SU-DHL-6 (cell line): ENCODE results near the gene TSHZ2.

ENCODE experiments used
- H2AFZ ChIP-seq: fragments of 200-600 bp; sonication (generic); 2 replicates; pipeline ENCODE4 v1.6.1; 2014; ENCODE audit warnings: low read depth, mild to moderate bottlenecking, moderate library complexity, mixed read lengths, antibody characterized with exemption, low read length; ENCODE audit not compliant: severe bottlenecking
- H3F3A ChIP-seq: fragments of 200-600 bp; shearing (Covaris generic); 2 replicates; pipeline ENCODE4 v1.6.0; 2016; ENCODE audit warnings: antibody characterized with exemption, mild to moderate bottlenecking; ENCODE audit not compliant: insufficient read depth
- H3K27ac ChIP-seq: fragments of 200-600 bp; sonication (generic); 2 replicates; pipeline ENCODE4 v1.5.1; 2016; ENCODE audit warnings: low read depth, mild to moderate bottlenecking, low read length, moderate library complexity, mixed read lengths
- H3K27me3 ChIP-seq: fragments of 200-600 bp; sonication (generic), shearing (Covaris generic); 2 replicates; pipeline ENCODE4 v1.6.0; 2014; ENCODE audit warnings: mild to moderate bottlenecking, low read length
- H3K36me3 ChIP-seq: fragments of 200-600 bp; sonication (generic); 2 replicates; pipeline ENCODE4 v1.6.1; 2014; ENCODE audit warnings: mild to moderate bottlenecking, low read length, mixed read lengths
- H3K4me2 ChIP-seq: fragments of 300-600, 200-600 bp; shearing (Covaris generic), sonication (generic); 2 replicates; pipeline ENCODE4 v1.6.0; 2014; ENCODE audit warnings: low read length, low read depth, mild to moderate bottlenecking; ENCODE audit not compliant: poor library complexity, severe bottlenecking
- H3K4me3 ChIP-seq: fragments of 200-600 bp; sonication (generic); 2 replicates; pipeline ENCODE4 v1.5.1; 2014; ENCODE audit warnings: antibody characterized with exemption, low read length, mild to moderate bottlenecking, mixed read lengths; ENCODE audit not compliant: insufficient read depth, poor library complexity, severe bottlenecking
- H3K79me2 ChIP-seq: fragments of 200-600 bp; sonication (generic); 2 replicates; pipeline ENCODE4 v1.6.1; 2014; ENCODE audit warnings: mild to moderate bottlenecking, low read length, moderate library complexity; ENCODE audit not compliant: insufficient read depth
- H3K9ac ChIP-seq: fragments of 200-600 bp; sonication (generic); 2 replicates; pipeline ENCODE4 v1.7.0; 2014; ENCODE audit warnings: mild to moderate bottlenecking, low read length
- H3K9me2 ChIP-seq: fragments of 200-600 bp; sonication (generic); replicated peaks from 2 replicates; pipeline ENCODE4 v1.6.1; 2014; ENCODE audit warnings: low read length; ENCODE audit not compliant: insufficient read depth
- H3K9me3 ChIP-seq: fragments of 200-600 bp; sonication (generic); 2 replicates; pipeline ENCODE4 v1.6.1; 2014; ENCODE audit warnings: low read length, mixed read lengths; ENCODE audit not compliant: insufficient read depth
- H4K20me1 ChIP-seq: fragments of 200-600 bp; sonication (generic); 2 replicates; pipeline ENCODE4 v1.6.1; 2014; ENCODE audit warnings: low read depth, mild to moderate bottlenecking, antibody characterized with exemption, low read length, moderate library complexity, mixed read lengths
- CTCF ChIP-seq: fragments of 200-600 bp; sonication (generic); IDR thresholded peaks from one replicate; pipeline ENCODE4 v1.5.1; 2017; ENCODE audit warnings: antibody characterized with exemption, mild to moderate bottlenecking, low read length, moderate library complexity; ENCODE audit not compliant: insufficient read depth, poor library complexity, severe bottlenecking
- EZH2phosphoT487 ChIP-seq: fragments of 200-600 bp; sonication (generic), shearing (Covaris generic); conservative IDR thresholded peaks from 2 replicates; pipeline ENCODE4 v1.6.1; 2018; ENCODE audit warnings: mild to moderate bottlenecking, antibody characterized with exemption, low read length, moderate library complexity, mixed read lengths

TSHZ2 gene

GRCh38 chr20:53080687-53080962 is 108.5 kb downstream of the TSHZ2 start:
- H3F3A ChIP-seq, result no peaks in the 10 kb centered on the region
- H3K4me2 ChIP-seq, result no peak overlapping the region
- H3K9me3 ChIP-seq, result no peaks in the 10 kb centered on the region
- H3K4me3 ChIP-seq, result no peak overlapping the region
- TF ChIP-seq CTCF, result no peak
- no peak for TF ChIP-seq EZH2phosphoT487
- no peaks in the 10 kb centered on the region for H3K36me3 ChIP-seq
- H3K9ac ChIP-seq, result no peak overlapping the region
- H3K79me2 ChIP-seq, result no peaks in the 10 kb centered on the region
- H3K27ac ChIP-seq, result no peak overlapping the region
- no peak overlapping the region for H2AFZ ChIP-seq
- no peaks in the 10 kb centered on the region for H4K20me1 ChIP-seq
- H3K9me2 ChIP-seq, result no peaks in the 10 kb centered on the region
- H3K27me3 ChIP-seq, result no peaks in the 10 kb centered on the region

GRCh38 chr20:53080969-53081871 is 109.1 kb downstream of the TSHZ2 start:
- TF ChIP-seq EZH2phosphoT487, result no peak
- no peak for TF ChIP-seq CTCF
- Histone ChIP-seq H2AFZ (no peak overlapping the region), H3K4me3 (no peak overlapping the region), H3K27me3 (no peaks in the 10 kb centered on the region), H3F3A (no peaks in the 10 kb centered on the region), H3K27ac (no peak overlapping the region), H3K4me2 (no peak overlapping the region), H3K9me2 (no peaks in the 10 kb centered on the region), H4K20me1 (no peaks in the 10 kb centered on the region), H3K79me2 (no peaks in the 10 kb centered on the region), H3K9me3 (no peaks in the 10 kb centered on the region), H3K36me3 (no peaks in the 10 kb centered on the region), H3K9ac (no peak overlapping the region)

GRCh38 chr20:53081916-53082863 is 110.0 kb downstream of the TSHZ2 start:
- H3K9me2 ChIP-seq, result no peaks in the 10 kb centered on the region
- H3K9me3 ChIP-seq, result no peaks in the 10 kb centered on the region
- no peak overlapping the region for H3K4me3 ChIP-seq
- H3K27me3 ChIP-seq, result no peaks in the 10 kb centered on the region
- H2AFZ ChIP-seq, result no peak overlapping the region
- H3K4me2 ChIP-seq, result no peak overlapping the region
- H3F3A ChIP-seq, result no peaks in the 10 kb centered on the region
- no peak overlapping the region for H3K9ac ChIP-seq
- H3K36me3 ChIP-seq, result no peaks in the 10 kb centered on the region
- no peak overlapping the region for H3K27ac ChIP-seq
- no peaks in the 10 kb centered on the region for H3K79me2 ChIP-seq
- H4K20me1 ChIP-seq, result no peaks in the 10 kb centered on the region
- TF ChIP-seq CTCF (no peak), EZH2phosphoT487 (no peak)
